Spleen (tissue), 11 donors: ENCODE results near the gene LRCH1. TPM values are rescaled to one million over a fixed set of nuclear protein-coding genes. Genes with fewer than 3 reads are reported as not detected.
A peak's percentile ranks its signal among the peaks of the same experiment; 100 is the strongest.

Experiments
- DNase-seq: peaks from one replicate; pipeline ENCODE4 v3.0.0-alpha.2; 2020
- H3K27ac ChIP-seq, 8 donors: fragments of 200-600 bp; sonication (generic) in 7 of 8; 1 replicate in 4 of 8; 2 replicates in 4 of 8; pipeline versions ENCODE4 v1.5.0 to v1.8.0; 2016 to 2021; ENCODE audit warnings: inconsistent platforms in 4 of 8, mild to moderate bottlenecking in 4 of 8, moderate library complexity in 1 of 8
- H3K27me3 ChIP-seq, 7 donors: fragments of 200-600 bp; sonication (generic) in 6 of 7; replicated peaks in 1 of 7; 1 replicate in 4 of 7; 2 replicates in 3 of 7; pipeline versions ENCODE4 v1.5.0 to v1.8.0; 2016 to 2021; ENCODE audit warnings: inconsistent platforms in 3 of 7, mild to moderate bottlenecking in 1 of 7
- H3K36me3 ChIP-seq, 6 donors: fragments of 200-600 bp; sonication (generic) in 5 of 6; 1 replicate in 4 of 6; 2 replicates in 2 of 6; pipeline versions ENCODE4 v1.5.0 to v1.8.0; 2016 to 2021; ENCODE audit warnings: inconsistent platforms in 2 of 6
- H3K4me1 ChIP-seq, 6 donors: fragments of 200-600 bp; sonication (generic) in 5 of 6; 1 replicate in 3 of 6; 2 replicates in 3 of 6; pipeline versions ENCODE4 v1.5.0 to v1.8.0; 2016 to 2021; ENCODE audit warnings: inconsistent platforms in 3 of 6
- H3K4me3 ChIP-seq, 8 donors: fragments of 200-600 bp; sonication (generic) in 7 of 8; 1 replicate in 4 of 8; 2 replicates in 4 of 8; pipeline versions ENCODE4 v1.5.0 to v1.8.0; 2016 to 2021; ENCODE audit warnings: inconsistent platforms in 4 of 8, mild to moderate bottlenecking in 4 of 8, moderate library complexity in 2 of 8
- H3K9me3 ChIP-seq, 8 donors: fragments of 200-600 bp; sonication (generic) in 7 of 8; 1 replicate in 4 of 8; 2 replicates in 4 of 8; pipeline versions ENCODE4 v1.5.0 to v1.8.0; 2016 to 2021; ENCODE audit warnings: inconsistent platforms in 4 of 8
- POLR2A ChIP-seq, 3 donors: fragments of 450-650 bp; IDR thresholded peaks; one replicate each; pipeline ENCODE4 v1.5.1; 2017; ENCODE audit warnings: antibody characterized with exemption in 3 of 3, mild to moderate bottlenecking in 1 of 3
- POLR2AphosphoS5 ChIP-seq, 3 donors: sonication (generic); formaldehyde crosslinking; IDR thresholded peaks; one replicate each; pipeline ENCODE4 v1.5.1; 2017; ENCODE audit warnings: antibody characterized with exemption in 3 of 3
- WGBS, 5 donors: extraction: QIAGEN DNeasy Blood & Tissue Kit in 3 of 5; methylation state at CpG; one replicate each; pipeline versions ENCODE4 v1.1.5 to v1.1.7; 2013 to 2018; 5-methylcytosine and 5-hydroxymethylcytosine counted together
- intact Hi-C: fragments of 100-400 bp; cut with DNase I; formaldehyde crosslinking; loops from one replicate; pipeline ENCODE4 v1.15.0; 2023; ENCODE audit warnings: low total_unique reads
- polyA plus RNA-seq, 3 donors: library from polyadenylated mRNA; stranded (reverse); fragments of 200-250 nt; gene quantifications; one replicate each; pipeline ENCODE4 v1.2.1, GENCODE V29; 2013
- total RNA-seq, 7 donors: library from RNA; depleted of rRNA in 3 of 7; stranded (reverse); fragments of >200 nt in 3 of 7; fragmentation: NEBNext Ultra II Directional in 4 of 7; extraction: Animal tissue kit (Norgen Biotek cat#: 25700) in 4 of 7; gene quantifications; one replicate each; pipeline versions ENCODE4 v1.1.0 to v1.2.1, GENCODE V29; 2016 to 2021
- TF ChIP-seq, protein P1 (sequence below), 11 experiments: fragments of 200-600 bp in 7 of 11; fragments of 450-650 bp in 4 of 11; sonication (generic) in 4 of 11; IDR thresholded peaks in 8 of 11; conservative IDR thresholded peaks in 3 of 11; 1 replicate in 7 of 11; 2 replicates in 4 of 11; pipeline versions ENCODE4 v1.4.0 to v1.8.0; 2016 to 2021; ENCODE audit warnings: antibody characterized with exemption in 11 of 11, inconsistent platforms in 4 of 11, mild to moderate bottlenecking in 1 of 11
- donor health status: healthy with polysubstance abuse.
- donor health status: DM: no; HTN: no; CAD: no; lungs with moderate emphysema.
- donor health status: DM: no; HTN: no; CAD: no.
- donor health status: Bipolar disorder and iron deficiency.
- donor health status: healthy.
- donor health status: DM: no; HTN: no; CAD: no.
- donor health status: DM: yes; HTN: yes; CAD: no.

Gene LRCH1
- total and polyA plus RNA-seq, 10 donors, result 7.4 to 41.6 (median 34.6) TPM

DNA sequence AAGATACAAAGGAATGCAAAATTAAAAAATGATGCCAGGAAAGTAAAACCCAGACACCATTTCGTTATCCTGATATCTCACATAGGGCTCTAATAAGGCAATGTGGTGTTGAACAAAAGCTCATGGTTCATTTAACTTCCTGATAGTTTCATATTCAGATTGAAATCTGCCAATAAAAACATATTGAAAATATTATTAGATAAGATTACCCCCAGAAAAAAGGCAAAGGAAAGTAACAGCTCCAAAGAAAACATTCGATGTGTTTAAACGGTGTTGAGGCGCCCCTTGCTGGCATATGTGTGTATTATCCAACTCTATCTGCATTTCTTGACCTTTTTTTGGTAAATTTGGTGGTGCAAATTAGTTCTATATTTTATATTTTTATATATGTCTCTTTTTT is 168.1 kb downstream of the LRCH1 start:
- no peak overlapping the region for H3K4me3 ChIP-seq
- DNase-seq, result no peak

DNA sequence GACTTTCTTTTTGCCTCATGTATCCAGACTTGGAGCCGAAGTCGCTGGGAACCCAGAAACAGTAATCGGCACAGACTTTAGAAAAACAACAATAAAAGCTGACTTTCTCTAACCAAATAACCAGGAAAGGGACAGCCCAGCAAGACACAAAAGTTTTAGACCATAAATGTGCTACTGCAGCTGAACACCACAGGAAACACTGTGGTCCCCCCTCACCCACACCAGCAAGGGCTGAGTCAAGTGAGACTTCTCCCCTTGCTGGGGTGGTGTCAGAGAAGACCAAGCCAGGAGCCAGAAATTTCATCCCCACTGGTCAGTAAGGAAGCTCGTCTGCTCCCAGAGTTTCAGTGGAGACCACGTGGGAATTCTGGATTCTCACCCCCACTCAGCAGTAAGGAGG is 173.4 kb downstream of the LRCH1 start:
- Histone ChIP-seq H3K36me3 (peaks cover 4 to 99% (median 66%) of the 10 kb centered on the region in 6 donors), H3K4me3 (no peak overlapping the region), H3K9me3 (no peaks in the 10 kb centered on the region), H3K27ac (no peak overlapping the region), H3K4me1 (peaks cover 0 to 3% (median under 1%) of the 10 kb centered on the region in 6 donors), H3K27me3 (no peaks in the 10 kb centered on the region)
- TF ChIP-seq, protein P1, sequence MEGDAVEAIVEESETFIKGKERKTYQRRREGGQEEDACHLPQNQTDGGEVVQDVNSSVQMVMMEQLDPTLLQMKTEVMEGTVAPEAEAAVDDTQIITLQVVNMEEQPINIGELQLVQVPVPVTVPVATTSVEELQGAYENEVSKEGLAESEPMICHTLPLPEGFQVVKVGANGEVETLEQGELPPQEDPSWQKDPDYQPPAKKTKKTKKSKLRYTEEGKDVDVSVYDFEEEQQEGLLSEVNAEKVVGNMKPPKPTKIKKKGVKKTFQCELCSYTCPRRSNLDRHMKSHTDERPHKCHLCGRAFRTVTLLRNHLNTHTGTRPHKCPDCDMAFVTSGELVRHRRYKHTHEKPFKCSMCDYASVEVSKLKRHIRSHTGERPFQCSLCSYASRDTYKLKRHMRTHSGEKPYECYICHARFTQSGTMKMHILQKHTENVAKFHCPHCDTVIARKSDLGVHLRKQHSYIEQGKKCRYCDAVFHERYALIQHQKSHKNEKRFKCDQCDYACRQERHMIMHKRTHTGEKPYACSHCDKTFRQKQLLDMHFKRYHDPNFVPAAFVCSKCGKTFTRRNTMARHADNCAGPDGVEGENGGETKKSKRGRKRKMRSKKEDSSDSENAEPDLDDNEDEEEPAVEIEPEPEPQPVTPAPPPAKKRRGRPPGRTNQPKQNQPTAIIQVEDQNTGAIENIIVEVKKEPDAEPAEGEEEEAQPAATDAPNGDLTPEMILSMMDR (IDR thresholded peaks at IDR 0.05 in 8 of 11, conservative IDR thresholded peaks at IDR 0.05 in 3 of 11), result no peak
- TF ChIP-seq POLR2A (IDR thresholded peaks at IDR 0.05) (no peak), POLR2AphosphoS5 (IDR thresholded peaks at IDR 0.05) (no peak)
- intact Hi-C loops, result no loop called here
- no peak for DNase-seq
- 87 to 94% (median 91%) methylated on average over 5 of the region's 5 CpGs for WGBS, 5 donors

More for the DNA sequence above, 168.1 kb downstream of the LRCH1 start:
- WGBS, 5 donors, result 27 to 42% (median 35%) methylated on average over 4 of the region's 4 CpGs
- TF ChIP-seq POLR2A (IDR thresholded peaks at IDR 0.05), result no peak
- TF ChIP-seq, protein P1 (IDR thresholded peaks at IDR 0.05 in 8 of 11, conservative IDR thresholded peaks at IDR 0.05 in 3 of 11), result peak; percentile 46 to 78 (median 63)
- no peak overlapping the region for H3K27ac ChIP-seq
- H3K27me3 ChIP-seq, result no peaks in the 10 kb centered on the region
- no peaks in the 10 kb centered on the region for H3K9me3 ChIP-seq
- peaks cover 4 to 47% (median 26%) of the 10 kb centered on the region in 6 donors for H3K36me3 ChIP-seq
- intact Hi-C loops, result loop anchor here (5.0 kb wide), 1 partner anchor 229 kb away; no protein-coding TSS in a partner anchor
- peaks cover 0 to 20% (median 7%) of the 10 kb centered on the region in 6 donors for H3K4me1 ChIP-seq

DNA sequence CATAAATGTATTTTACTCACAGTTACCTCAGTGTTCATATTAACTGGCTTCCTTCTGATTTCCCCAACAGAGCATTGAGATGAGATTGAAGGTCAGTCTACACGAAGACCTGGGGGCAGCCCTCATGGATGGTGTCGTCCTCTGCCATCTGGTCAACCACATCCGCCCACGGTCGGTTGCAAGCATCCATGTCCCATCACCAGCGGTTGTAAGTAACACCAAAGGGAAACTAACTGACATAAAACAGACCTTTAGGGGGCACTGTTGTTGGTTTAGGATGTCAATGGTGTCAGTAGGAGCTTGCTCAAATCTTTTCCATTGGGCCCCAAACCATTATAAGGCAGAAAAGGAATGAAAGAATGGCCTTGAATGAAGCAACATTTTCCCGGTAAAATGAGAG is 175.8 kb downstream of the LRCH1 start:
- no peaks in the 10 kb centered on the region for H3K4me1 ChIP-seq

DNA sequence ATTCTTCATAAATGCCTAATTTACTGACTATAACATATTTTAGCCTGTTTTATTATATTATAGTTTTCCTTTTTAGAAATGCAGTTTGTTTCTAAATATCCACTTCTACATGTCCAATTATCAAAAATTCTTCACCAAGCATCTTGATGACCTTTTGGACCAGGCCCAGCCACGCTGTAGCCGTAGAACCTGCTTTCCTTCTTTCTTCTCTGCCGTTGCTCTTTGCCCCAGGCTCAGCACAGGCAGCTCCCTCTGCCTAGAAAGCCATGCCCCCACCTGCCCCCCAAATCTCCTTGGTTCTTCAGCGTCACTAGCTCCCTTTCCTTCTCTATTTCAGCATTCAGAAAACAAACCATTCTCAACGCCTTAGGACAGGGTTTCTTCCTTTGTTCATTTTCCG is 178.6 kb downstream of the LRCH1 start:
- no peak for TF ChIP-seq POLR2A (IDR thresholded peaks at IDR 0.05)
- H3K4me1 ChIP-seq, result no peaks in the 10 kb centered on the region
- no peak overlapping the region for H3K4me3 ChIP-seq
- intact Hi-C loops, result no loop called here
- H3K9me3 ChIP-seq, result no peaks in the 10 kb centered on the region
- H3K36me3 ChIP-seq, result peaks cover 0 to 99% (median 74%) of the 10 kb centered on the region in 6 donors
- H3K27me3 ChIP-seq, result no peaks in the 10 kb centered on the region
- no peak overlapping the region for H3K27ac ChIP-seq
- 90 to 98% (median 94%) methylated on average over 6 of the region's 6 CpGs for WGBS, 5 donors
- no peak for DNase-seq

More for the DNA sequence above, 175.8 kb downstream of the LRCH1 start:
- H3K27ac ChIP-seq, result no peak overlapping the region
- intact Hi-C loops, result no loop called here
- peaks cover 4 to 100% (median 82%) of the 10 kb centered on the region in 6 donors for H3K36me3 ChIP-seq
- 77 to 97% (median 86%) methylated on average over 7 of the region's 7 CpGs for WGBS, 5 donors
- no peaks in the 10 kb centered on the region for H3K27me3 ChIP-seq
- H3K9me3 ChIP-seq, result no peaks in the 10 kb centered on the region
- no peak overlapping the region for H3K4me3 ChIP-seq
- TF ChIP-seq POLR2A (IDR thresholded peaks at IDR 0.05), result no peak
- TF ChIP-seq, protein P1 (IDR thresholded peaks at IDR 0.05 in 8 of 11, conservative IDR thresholded peaks at IDR 0.05 in 3 of 11), result peak in 3 of 11 experiments; percentile 9 to 24 (median 19)
- no peak for DNase-seq

DNA sequence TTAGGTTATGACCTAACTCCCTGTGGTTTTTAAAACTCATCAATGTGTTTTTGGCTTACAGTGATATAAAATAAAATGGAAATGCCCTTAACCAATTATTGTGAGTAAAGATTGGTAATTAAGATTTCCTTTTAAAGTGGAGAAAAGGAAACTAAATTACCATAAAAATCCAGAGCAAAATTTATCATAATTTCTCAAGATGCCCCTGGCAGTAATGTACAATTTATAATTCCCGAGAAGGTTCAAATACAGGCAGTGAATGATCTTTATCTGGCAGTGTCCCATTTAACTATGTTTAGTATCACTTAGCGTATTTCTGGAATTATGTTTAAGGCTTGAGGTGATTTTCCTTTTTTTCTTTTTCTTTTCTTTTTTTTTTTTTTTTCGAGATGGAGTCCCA is 182.5 kb downstream of the LRCH1 start:
- H3K9me3 ChIP-seq, result no peaks in the 10 kb centered on the region
- WGBS, 5 donors, result 88 to 100% (median 94%) methylated on average over 3 of the region's 3 CpGs
- H3K36me3 ChIP-seq, result peaks cover 0 to 98% (median 57%) of the 10 kb centered on the region in 6 donors
- no peak for DNase-seq
- no peaks in the 10 kb centered on the region for H3K4me1 ChIP-seq
- intact Hi-C loops, result no loop called here
- H3K27ac ChIP-seq, result no peak overlapping the region
- no peaks in the 10 kb centered on the region for H3K27me3 ChIP-seq
- no peak overlapping the region for H3K4me3 ChIP-seq
- TF ChIP-seq POLR2A (IDR thresholded peaks at IDR 0.05) (no peak), POLR2AphosphoS5 (IDR thresholded peaks at IDR 0.05) (no peak)
- TF ChIP-seq, protein P1 (IDR thresholded peaks at IDR 0.05 in 8 of 11, conservative IDR thresholded peaks at IDR 0.05 in 3 of 11), result no peak
